ENCODE results near the gene VIPR2. TPM values are rescaled to one million over a fixed set of nuclear protein-coding genes. Genes with fewer than 3 reads are reported as not detected.
"Not testable (repeated sequence)": the region's sequence is repeated elsewhere in the genome, so short reads cannot be mapped to it uniquely, and the experiment has no call there.

Gene VIPR2
- total RNA-seq, 1 donor from 2014 or later = 0.41 TPM

- DNase-seq (ENCODE audit: low spot score in 2 of 2); FAIRE-seq: not testable (repeated sequence)
Measured at GRCh38 chr7:159123294-159123693, 21.4 kb downstream of the VIPR2 start.

- DNase-seq (ENCODE audit: low spot score in 2 of 2) (no peak), FAIRE-seq (no peak)
Measured at GRCh38 chr7:159122276-159122675, 22.4 kb downstream of the VIPR2 start.

GRCh38 chr7:159121476-159121875 is 23.2 kb downstream of the VIPR2 start:
- FAIRE-seq = no peak
- no peak for DNase-seq (ENCODE audit: low spot score in 2 of 2)

- DNase-seq (ENCODE audit: low spot score in 2 of 2) (no peak), FAIRE-seq (no peak)
Measured at GRCh38 chr7:159121068-159121467, 23.6 kb downstream of the VIPR2 start.

- DNase-seq (ENCODE audit: low spot score in 2 of 2) = no peak
- FAIRE-seq = no peak
Measured at GRCh38 chr7:159120540-159120919, 24.1 kb downstream of the VIPR2 start.

GRCh38 chr7:159119851-159120539 is 24.7 kb downstream of the VIPR2 start:
- DNase-seq (ENCODE audit: low spot score in 2 of 2) (no peak), FAIRE-seq (no peak)

DNA sequence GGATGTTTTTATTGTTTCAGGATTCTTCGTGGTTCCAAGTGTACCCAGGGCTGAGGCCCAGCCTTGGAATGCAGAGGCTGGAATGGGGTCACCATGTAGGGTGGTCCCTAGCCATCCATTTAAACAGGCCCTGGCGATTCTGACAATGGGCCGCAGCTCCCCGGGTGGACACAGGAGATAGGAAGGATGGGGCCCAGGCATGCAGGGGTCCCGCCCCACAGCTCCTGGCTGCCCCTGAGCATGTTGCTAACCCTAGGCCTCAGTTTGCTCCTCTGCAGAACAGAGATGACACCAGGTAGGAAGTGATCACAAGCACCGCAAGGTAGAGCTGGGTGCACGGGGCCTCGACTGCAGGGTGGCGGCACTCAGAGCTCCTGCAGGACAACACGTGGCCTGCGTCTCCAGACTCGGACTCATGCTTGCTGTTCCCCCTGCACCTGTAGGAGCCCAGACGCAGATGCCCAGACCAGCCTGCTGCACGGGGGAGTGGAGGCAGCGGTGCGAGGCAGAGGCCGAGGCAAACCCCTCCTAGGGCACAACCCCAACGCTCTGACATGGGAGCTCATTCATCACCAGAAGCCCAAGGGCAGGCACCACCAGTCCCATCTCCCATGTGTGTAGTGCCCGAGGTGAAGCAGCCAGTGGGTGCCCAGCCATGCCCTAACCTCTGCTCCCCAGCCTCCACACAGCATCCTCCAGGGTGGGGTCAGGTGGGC is 25.5 kb downstream of the VIPR2 start:
- DNase-seq (ENCODE audit: low spot score in 2 of 2) (no peak), FAIRE-seq (no peak)

DNA sequence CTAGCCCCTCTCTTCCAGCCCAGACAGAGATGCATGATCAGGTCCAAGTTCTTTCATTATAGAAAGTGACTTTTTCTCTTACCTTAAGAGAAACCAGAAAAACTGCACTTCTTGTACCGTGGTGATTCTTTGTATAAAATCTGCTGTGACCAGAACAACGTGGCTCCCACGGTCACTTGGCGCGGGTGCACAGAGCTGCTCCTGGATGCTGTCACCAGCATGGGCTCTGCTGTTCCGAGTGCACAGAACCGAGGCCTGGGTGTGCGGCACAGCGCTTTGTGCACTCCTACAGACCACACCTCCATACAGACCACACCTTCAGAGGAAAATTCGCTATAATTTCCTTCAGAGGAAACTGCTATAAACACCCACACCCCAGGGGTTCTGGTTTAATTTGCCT is 26.0 kb downstream of the VIPR2 start:
- no peak for FAIRE-seq

DNA sequence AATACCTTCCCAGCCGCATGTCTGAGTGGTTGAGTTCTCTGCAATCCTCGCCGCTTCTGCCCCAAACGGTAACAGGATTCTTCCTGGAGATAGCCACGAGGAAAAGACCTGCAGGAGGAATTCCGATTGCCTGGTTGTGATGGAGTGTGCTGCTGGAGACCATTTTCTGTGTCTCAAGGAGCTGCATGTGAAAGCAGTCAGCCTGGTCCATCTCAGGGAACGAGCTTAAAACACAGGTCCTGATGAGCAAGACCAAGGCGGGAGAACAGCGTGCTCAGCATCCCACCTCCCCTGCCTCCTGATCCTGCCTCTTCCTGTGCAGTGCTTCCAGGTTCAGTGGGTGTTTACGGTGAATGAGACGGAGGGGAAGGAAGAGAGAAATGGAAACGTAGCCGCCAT is 26.5 kb downstream of the VIPR2 start:
- no peak for FAIRE-seq
- DNase-seq (ENCODE audit: low spot score in 2 of 2) = no peak

More for the DNA sequence above, 26.0 kb downstream of the VIPR2 start:
- no peak for DNase-seq (ENCODE audit: low spot score in 2 of 2)

DNA sequence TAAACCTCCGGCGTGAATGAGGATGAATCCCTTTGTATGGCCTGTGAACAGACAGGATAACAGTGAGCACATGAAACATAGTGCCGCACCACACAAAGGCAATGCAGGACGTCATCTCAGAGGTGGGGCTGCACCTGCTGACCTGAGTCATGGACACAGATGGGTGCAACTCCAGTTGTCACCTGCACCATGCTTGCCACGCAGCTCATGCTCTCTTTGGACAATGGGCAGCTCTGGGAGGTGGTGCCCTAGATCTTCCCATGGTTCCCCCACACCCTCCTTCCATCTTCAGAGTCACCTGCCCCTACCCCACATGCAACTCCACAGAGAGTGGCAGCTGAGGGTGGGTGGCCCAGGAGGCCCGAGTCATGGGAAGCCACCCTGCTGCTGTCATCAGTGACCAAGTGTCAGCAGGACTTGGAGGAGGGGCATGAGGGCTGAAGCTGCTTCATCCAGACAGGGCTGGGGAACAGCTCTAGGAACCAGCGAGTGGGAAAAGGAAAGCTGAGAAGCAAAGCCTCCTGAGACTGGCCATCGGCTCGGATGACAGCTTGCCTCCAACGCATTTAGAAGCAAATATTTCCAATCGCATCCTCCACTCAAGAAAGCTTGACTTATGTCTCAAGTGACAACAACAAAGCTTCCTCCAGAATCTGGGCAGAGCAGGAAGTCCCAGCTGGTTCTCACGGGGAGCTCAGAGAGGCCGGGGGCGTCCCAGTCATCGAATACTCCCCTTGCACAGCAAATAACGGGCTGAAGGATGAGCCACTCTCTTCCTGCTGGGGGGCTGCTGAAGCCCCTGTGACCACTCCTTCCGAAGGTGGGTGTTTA is 27.1 kb downstream of the VIPR2 start:
- no peak for FAIRE-seq

GRCh38 chr7:159116581-159117339 is 27.9 kb downstream of the VIPR2 start:
- DNase-seq (ENCODE audit: low spot score in 2 of 2) = no peak
- no peak for FAIRE-seq

More for the DNA sequence above, 27.1 kb downstream of the VIPR2 start:
- no peak for DNase-seq (ENCODE audit: low spot score in 2 of 2)

- no peak for DNase-seq (ENCODE audit: low spot score in 2 of 2)
- no peak for FAIRE-seq
Measured at GRCh38 chr7:159115601-159116501, 28.8 kb downstream of the VIPR2 start.

DNA sequence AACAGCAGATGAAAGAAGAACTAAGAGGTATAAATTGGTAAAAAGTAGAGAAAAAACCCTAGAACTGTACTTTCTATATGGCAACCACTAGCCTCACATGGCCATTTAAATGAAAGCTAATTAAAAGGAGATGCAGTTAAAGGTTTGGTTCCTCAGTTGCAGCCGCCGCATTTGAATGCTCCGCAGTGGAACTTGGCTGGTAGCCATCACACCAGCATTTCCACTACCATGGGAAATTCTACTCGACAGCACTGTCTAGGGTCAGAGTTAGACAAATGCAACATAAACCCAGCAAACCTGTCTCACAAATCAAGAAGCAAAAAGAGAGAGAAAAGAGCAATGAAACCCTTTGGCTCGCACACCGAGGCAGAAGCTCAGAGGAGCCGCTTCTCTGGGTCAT is 29.7 kb downstream of the VIPR2 start:
- no peak for FAIRE-seq

DNA sequence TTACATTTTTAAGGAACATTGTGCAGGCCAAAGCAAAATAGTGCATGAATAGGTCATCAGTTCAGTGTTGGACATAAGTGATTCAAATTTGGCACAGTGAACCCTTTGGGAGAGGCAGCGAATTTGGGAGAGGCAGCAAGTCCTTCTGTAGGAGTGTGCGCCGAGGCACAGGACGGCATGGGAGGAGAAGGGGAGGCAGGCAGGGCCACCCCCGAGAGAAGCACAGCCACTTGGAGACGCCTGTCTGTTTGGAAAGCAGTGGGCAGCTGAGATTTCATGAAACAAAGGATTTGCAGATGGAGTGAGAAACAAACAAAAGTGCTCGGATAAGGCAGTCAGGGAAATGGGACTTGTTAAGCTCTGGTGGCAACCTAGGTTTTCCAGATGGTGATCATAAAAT is 30.6 kb downstream of the VIPR2 start:
- DNase-seq (ENCODE audit: low spot score in 2 of 2) = no peak
- no peak for FAIRE-seq

More for the DNA sequence above, 29.7 kb downstream of the VIPR2 start:
- DNase-seq (ENCODE audit: low spot score in 2 of 2) = peak in 1 of 2 donors; percentile 39

- DNase-seq (ENCODE audit: low spot score in 2 of 2) = no peak
- no peak for FAIRE-seq
Measured at GRCh38 chr7:159113056-159113455, 31.6 kb downstream of the VIPR2 start.

DNA sequence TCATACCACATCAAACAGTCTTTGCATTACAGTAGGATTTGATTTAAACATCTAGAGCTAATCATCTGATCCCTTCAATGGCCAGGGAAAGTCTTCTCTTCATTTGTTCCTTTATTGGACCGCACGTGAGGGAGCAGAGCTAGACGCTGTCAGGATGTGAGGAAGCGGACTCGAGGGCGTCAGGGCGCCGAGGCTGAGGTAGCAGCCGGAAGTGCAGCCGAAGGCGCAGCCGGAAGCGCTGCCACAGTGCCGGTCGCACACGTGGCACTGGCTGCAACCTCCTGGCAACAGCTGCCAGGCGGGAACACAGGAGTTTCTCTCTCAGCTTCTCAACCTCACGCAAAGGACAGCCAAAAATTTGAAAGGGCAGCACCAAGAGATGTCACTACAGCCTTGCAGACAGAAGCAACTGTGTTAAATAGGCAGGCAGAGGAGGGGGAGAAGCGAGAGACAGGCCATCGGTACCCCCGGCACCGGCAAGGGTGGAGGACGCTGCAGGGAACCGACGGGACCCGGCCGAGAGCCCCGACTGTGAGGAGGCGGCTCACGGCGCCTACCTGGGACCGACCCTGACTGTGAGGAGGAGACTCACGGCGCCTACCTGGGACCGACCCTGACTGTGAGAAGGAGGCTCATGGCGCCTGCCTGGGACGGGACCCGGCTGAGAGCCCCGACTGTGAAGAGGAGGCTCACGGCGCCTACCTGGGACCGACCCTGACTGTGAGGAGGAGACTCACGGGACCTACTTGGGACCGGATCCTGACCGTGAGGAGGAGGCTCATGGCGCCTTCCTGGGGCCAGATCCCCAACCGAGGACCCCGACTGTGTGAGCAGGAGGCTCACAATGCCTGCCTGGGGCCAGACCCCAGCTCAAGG is 32.3 kb downstream of the VIPR2 start:
- DNase-seq (ENCODE audit: low spot score in 2 of 2) (no peak), FAIRE-seq (no peak)

DNA sequence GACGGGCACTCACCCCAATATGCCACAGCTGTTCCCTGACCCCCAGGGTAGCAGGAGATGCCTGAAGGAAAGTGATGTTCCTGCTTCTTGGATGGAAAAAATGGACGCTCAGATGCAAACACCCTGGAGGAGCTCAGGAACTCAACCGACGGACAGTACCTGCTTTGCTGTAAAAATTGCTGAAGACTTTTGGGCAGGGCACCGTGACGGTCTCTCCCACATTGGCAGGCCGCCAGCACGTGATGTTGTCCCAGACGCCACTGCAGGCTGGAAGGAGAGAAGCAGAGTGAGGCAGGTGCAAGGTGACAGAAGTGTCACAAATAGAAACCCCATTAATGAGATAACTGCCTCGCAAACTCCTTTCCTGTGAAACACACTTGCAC is 35.0 kb downstream of the VIPR2 start:
- no peak for FAIRE-seq
- no peak for DNase-seq (ENCODE audit: low spot score in 2 of 2)

DNA sequence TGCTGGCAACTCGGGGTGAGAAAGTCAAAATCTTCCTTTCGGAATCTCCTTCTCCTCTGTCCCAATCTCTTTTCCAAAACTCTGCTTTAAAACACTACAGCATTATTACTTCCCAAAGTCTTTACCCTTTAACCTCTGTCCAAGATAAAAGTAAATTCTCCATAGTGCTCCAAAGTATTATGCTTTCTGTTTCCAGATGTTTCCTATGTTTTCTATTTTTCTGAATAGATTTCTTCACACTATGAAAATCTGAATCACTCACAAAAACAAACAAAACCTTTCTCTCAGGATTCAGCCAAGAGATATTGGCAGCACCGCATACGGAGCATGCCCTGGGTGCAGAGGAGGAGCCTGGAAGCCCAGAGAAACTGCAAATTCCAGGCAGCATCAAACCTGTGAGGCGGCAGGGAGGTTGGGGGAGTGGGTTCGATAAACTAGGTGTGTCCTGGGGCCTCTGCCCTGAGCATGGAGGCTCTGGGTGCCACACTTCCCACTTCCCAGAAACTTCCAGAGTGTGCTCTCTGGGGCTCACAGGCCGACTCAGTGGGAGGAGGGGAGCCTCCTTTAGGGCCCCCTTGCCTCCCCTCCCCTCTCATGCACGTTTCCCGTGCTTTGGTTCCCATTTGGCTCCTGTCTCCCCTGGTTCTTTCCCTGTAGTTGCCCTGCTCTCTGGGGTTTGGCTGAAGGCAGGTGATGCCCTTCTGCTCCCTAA is 35.6 kb downstream of the VIPR2 start:
- FAIRE-seq (no peak), DNase-seq (ENCODE audit: low spot score in 2 of 2) (no peak)

Measured in frontal cortex (tissue), 4 donors.